H1 (cell line): ENCODE results near the gene BCO2. TPM values are rescaled to one million over a fixed set of nuclear protein-coding genes. Genes with fewer than 3 reads are reported as not detected.

ENCODE experiments used
- CTCF ChIA-PET: fragments of 300-600 bp; sonication (Branson Sonifier 250); formaldehyde crosslinking; loops from one replicate; lab custom pipeline; 2021; ENCODE audit not compliant: partially characterized antibody; lab: Charles Lee
- POLR2A ChIA-PET: fragments of 300-600 bp; sonication (Branson Sonifier 250); formaldehyde crosslinking; loops from one replicate; lab custom pipeline; 2021; ENCODE audit warnings: inconsistent platforms; ENCODE audit not compliant: partially characterized antibody; lab: Charles Lee
- DNase-seq, 2 experiments: peaks; one replicate each; pipeline versions ENCODE4 v3.0.0 to v3.0.0-alpha.2; 2010 to 2022; ENCODE audit warnings: low spot score in 2 of 2, low read depth in 1 of 2, mixed read lengths in 1 of 2
- FAIRE-seq: peaks from 2 replicates; lab custom pipeline; 2011; peaks lifted over from hg19 to GRCh38; lab: Jason Lieb, UNC
- H2AFZ ChIP-seq: 2 replicates; pipeline ENCODE4 v1.8.1; 2012; ENCODE audit warnings: low read length, inconsistent platforms
- H2AK5ac ChIP-seq: 2 replicates; pipeline ENCODE4 v1.6.1; 2013; ENCODE audit warnings: low read depth, low read length
- H2BK120ac ChIP-seq: replicated peaks from 2 replicates; pipeline ENCODE3; 2013; ENCODE audit warnings: low read depth, low read length, inconsistent platforms
- H2BK12ac ChIP-seq: 2 replicates; pipeline ENCODE4 v1.6.1; 2013; ENCODE audit warnings: low read depth, low read length
- H2BK15ac ChIP-seq: 2 replicates; pipeline ENCODE4 v1.6.1; 2013; ENCODE audit warnings: low read length
- H2BK20ac ChIP-seq: 2 replicates; pipeline ENCODE4 v1.6.1; 2013; ENCODE audit warnings: low read length
- H2BK5ac ChIP-seq: 2 replicates; pipeline ENCODE4 v1.6.1; 2013; ENCODE audit warnings: low read depth, low read length
- H3K14ac ChIP-seq: 2 replicates; pipeline ENCODE4 v1.6.1; 2013; ENCODE audit warnings: inconsistent platforms; ENCODE audit not compliant: insufficient read length
- H3K18ac ChIP-seq: 2 replicates; pipeline ENCODE4 v1.6.1; 2013; ENCODE audit warnings: low read length; ENCODE audit errors: extremely low read depth
- H3K23ac ChIP-seq: 2 replicates; pipeline ENCODE4 v1.6.1; 2013; ENCODE audit warnings: inconsistent platforms; ENCODE audit not compliant: insufficient read length
- H3K23me2 ChIP-seq: 2 replicates; pipeline ENCODE4 v1.6.1; 2013; ENCODE audit warnings: low read depth, low read length
- H3K27ac ChIP-seq: 2 replicates; pipeline ENCODE4 v1.6.1; 2011; ENCODE audit warnings: low read depth, low read length, inconsistent platforms
- H3K27me3 ChIP-seq, 4 experiments: replicated peaks in 1 of 4; 1 replicate in 1 of 4; 2 replicates in 3 of 4; pipeline versions ENCODE4 v1.6.1 to v1.8.1; 2011 to 2013; ENCODE audit warnings: low read length in 3 of 4, mild to moderate bottlenecking in 3 of 4, inconsistent platforms in 2 of 4, mixed read lengths in 2 of 4, moderate library complexity in 1 of 4; ENCODE audit not compliant: control insufficient read depth in 3 of 4, insufficient read depth in 3 of 4; ENCODE audit errors: extremely low read depth in 1 of 4
- H3K36me3 ChIP-seq, 4 experiments: 2 replicates each; pipeline versions ENCODE4 v1.6.1 to v1.8.1; 2011 to 2013; ENCODE audit warnings: mild to moderate bottlenecking in 4 of 4, low read length in 3 of 4, moderate library complexity in 2 of 4, control low read depth in 1 of 4, inconsistent platforms in 1 of 4; ENCODE audit not compliant: insufficient read depth in 4 of 4, control insufficient read depth in 2 of 4
- H3K4ac ChIP-seq: replicated peaks from 2 replicates; pipeline ENCODE3; 2013; ENCODE audit warnings: low read length, low read depth, mixed read lengths, inconsistent platforms; ENCODE audit not compliant: insufficient read length
- H3K4me1 ChIP-seq, 4 experiments: replicated peaks in 1 of 4; 1 replicate in 1 of 4; 2 replicates in 3 of 4; pipeline versions ENCODE4 v1.6.1 to v1.8.1; 2011 to 2013; ENCODE audit warnings: low read length in 3 of 4, inconsistent platforms in 2 of 4, mixed read lengths in 1 of 4; ENCODE audit not compliant: insufficient read depth in 4 of 4, control insufficient read depth in 3 of 4
- H3K4me2 ChIP-seq, 2 experiments: 2 replicates each; pipeline versions ENCODE4 v1.6.1 to v1.8.1; 2011 to 2013; ENCODE audit warnings: low read depth in 2 of 2, low read length in 2 of 2, control low read depth in 1 of 2, inconsistent platforms in 1 of 2, mild to moderate bottlenecking in 1 of 2; ENCODE audit not compliant: insufficient read depth in 1 of 2
- H3K4me3 ChIP-seq, 4 experiments: fragments of 200-600, 300-600 bp in 1 of 4; sonication (generic), shearing (Covaris generic), sonication (Bioruptor Twin) in 1 of 4; 2 replicates each; pipeline versions ENCODE4 v1.5.1 to v1.8.1; 2011 to 2016; ENCODE audit warnings: low read length in 4 of 4, low read depth in 3 of 4, control low read depth in 2 of 4, inconsistent platforms in 2 of 4, mild to moderate bottlenecking in 2 of 4, mixed read lengths in 1 of 4, moderate library complexity in 1 of 4; ENCODE audit not compliant: insufficient read depth in 2 of 4; ENCODE audit errors: extremely low read depth in 1 of 4
- H3K56ac ChIP-seq: replicated peaks from 2 replicates; pipeline ENCODE3; 2013; ENCODE audit warnings: low read depth, mild to moderate bottlenecking, mixed read lengths, low read length, inconsistent platforms; ENCODE audit not compliant: insufficient read length
- H3K79me1 ChIP-seq: 2 replicates; pipeline ENCODE4 v1.6.1; 2013; ENCODE audit warnings: low read depth, low read length, control low read depth
- H3K79me2 ChIP-seq, 2 experiments: 2 replicates each; pipeline versions ENCODE4 v1.6.1 to v1.8.1; 2012 to 2013; ENCODE audit warnings: low read length in 2 of 2, mild to moderate bottlenecking in 2 of 2, inconsistent platforms in 1 of 2; ENCODE audit not compliant: insufficient read depth in 2 of 2, control insufficient read depth in 1 of 2
- H3K9ac ChIP-seq, 4 experiments: replicated peaks in 1 of 4; 1 replicate in 1 of 4; 2 replicates in 3 of 4; pipeline versions ENCODE4 v1.6.1 to v1.8.1; 2011 to 2013; ENCODE audit warnings: low read depth in 3 of 4, low read length in 3 of 4, control low read depth in 2 of 4, mild to moderate bottlenecking in 2 of 4, moderate library complexity in 2 of 4, inconsistent platforms in 1 of 4; ENCODE audit errors: extremely low read depth in 1 of 4
- H3K9me3 ChIP-seq, 2 experiments: 2 replicates each; pipeline versions ENCODE4 v1.6.1 to v1.8.1; 2012 to 2013; ENCODE audit warnings: mild to moderate bottlenecking in 2 of 2, moderate library complexity in 2 of 2, control low read depth in 1 of 2, inconsistent platforms in 1 of 2, low read depth in 1 of 2, low read length in 1 of 2, mixed read lengths in 1 of 2; ENCODE audit not compliant: insufficient read depth in 2 of 2
- H4K20me1 ChIP-seq, 2 experiments: replicated peaks in 1 of 2; 2 replicates each; pipeline versions ENCODE3 to v1.8.1; 2011 to 2013; ENCODE audit warnings: inconsistent platforms in 2 of 2, low read length in 2 of 2, mild to moderate bottlenecking in 1 of 2; ENCODE audit not compliant: insufficient read depth in 2 of 2, control insufficient read depth in 1 of 2
- H4K5ac ChIP-seq: 2 replicates; pipeline ENCODE4 v1.6.1; 2013; ENCODE audit warnings: low read length, low read depth, mixed read lengths, inconsistent platforms; ENCODE audit not compliant: insufficient read length
- H4K8ac ChIP-seq: 2 replicates; pipeline ENCODE4 v1.8.0; 2013; ENCODE audit warnings: mild to moderate bottlenecking, moderate library complexity, low read length, inconsistent platforms; ENCODE audit not compliant: insufficient read depth; ENCODE audit errors: extremely low read depth
- H4K91ac ChIP-seq: replicated peaks from 2 replicates; pipeline ENCODE3; 2013; ENCODE audit warnings: low read length, mixed read lengths, inconsistent platforms; ENCODE audit not compliant: insufficient read length
- BACH1 ChIP-seq: IDR thresholded peaks from 2 replicates; pipeline ENCODE4 v1.6.1; 2012; ENCODE audit warnings: low read length, improper control_type of control experiment
- CHD1 ChIP-seq: IDR thresholded peaks from 2 replicates; pipeline ENCODE4 v1.6.1; 2012; ENCODE audit warnings: low read depth, low read length, improper control_type of control experiment
- JUN ChIP-seq: IDR thresholded peaks from 2 replicates; pipeline ENCODE4 v1.6.1; 2011; ENCODE audit warnings: low read depth, mild to moderate bottlenecking, improper control_type of control experiment, low read length
- KDM5A ChIP-seq: fragments of 200-600 bp; IDR thresholded peaks from 2 replicates; pipeline ENCODE4 v1.7.1; 2012; ENCODE audit warnings: mild to moderate bottlenecking, low read length, inconsistent platforms, mixed read lengths
- PHF8 ChIP-seq: fragments of 200-600 bp; sonication (generic); conservative IDR thresholded peaks from 2 replicates; pipeline ENCODE4 v1.7.1; 2012; ENCODE audit warnings: low read depth, mild to moderate bottlenecking, inconsistent platforms, low read length, moderate library complexity
- RAD21 ChIP-seq, 2 experiments: IDR thresholded peaks in 1 of 2; conservative IDR thresholded peaks in 1 of 2; 2 replicates each; pipeline ENCODE4 v1.6.1; 2011; ENCODE audit warnings: low read depth in 2 of 2, low read length in 2 of 2, improper control_type of control experiment in 1 of 2, inconsistent platforms in 1 of 2, mild to moderate bottlenecking in 1 of 2, moderate library complexity in 1 of 2
- RFX5 ChIP-seq: IDR thresholded peaks from 2 replicates; pipeline ENCODE4 v1.6.1; 2011; ENCODE audit warnings: low read depth, low read length, improper control_type of control experiment, borderline replicate concordance
- SP1 ChIP-seq: IDR thresholded peaks from 2 replicates; pipeline ENCODE4 v1.6.1; 2011; ENCODE audit warnings: low read depth, low read length
- TAF7 ChIP-seq: optimal IDR thresholded peaks from 2 replicates; pipeline ENCODE3; 2011; ENCODE audit warnings: low read depth, mild to moderate bottlenecking, inconsistent platforms, low read length, moderate library complexity, borderline replicate concordance
- TCF12 ChIP-seq: IDR thresholded peaks from 2 replicates; pipeline ENCODE4 v1.6.1; 2011; ENCODE audit warnings: low read depth, mild to moderate bottlenecking, low read length
- WGBS, 2 experiments: shearing (Covaris generic) in 1 of 2; methylation state at CpG; one replicate each; pipeline versions ENCODE4 v1.1.6 to v1.1.7; 2013 to 2015; ENCODE audit warnings: low lambda C conversion rate in 2 of 2, mixed read lengths in 2 of 2, inconsistent platforms in 1 of 2, low coverage in 1 of 2, missing lambda C conversion rate in 1 of 2; ENCODE audit not compliant: insufficient replicate concordance in 2 of 2, insufficient coverage in 1 of 2, insufficient read length in 1 of 2; ENCODE audit errors: extremely low coverage in 1 of 2, missing lambda C conversion rate in 1 of 2; 5-methylcytosine and 5-hydroxymethylcytosine counted together
- polyA plus RNA-seq, 7 experiments: library from polyadenylated mRNA; depleted of rRNA in 3 of 7; stranded (reverse) in 5 of 7; unstranded in 2 of 7; fragments of >200 nt in 5 of 7; fragments of 200-250 nt in 2 of 7; gene quantifications; 1 replicate in 5 of 7; 2 replicates in 1 of 7; 4 replicates in 1 of 7; pipeline versions ENCODE4 v1.2.1 to v1.2.3, GENCODE V29; 2011 to 2013; ENCODE audit warnings: missing spikeins in 2 of 7, mixed read lengths in 2 of 7
- total RNA-seq: library from RNA; stranded (reverse); fragmentation: NEBNext Ultra II Directional; extraction: Animal tissue kit (Norgen Biotek cat#: 25700); gene quantifications from 2 replicates; pipeline ENCODE4 v1.2.1, GENCODE V29; 2021
- TF ChIP-seq, protein P1 (sequence below), 3 experiments: IDR thresholded peaks; 1 replicate in 2 of 3; 2 replicates in 1 of 3; pipeline versions ENCODE4 v1.5.1 to v1.6.1; 2011; ENCODE audit warnings: low read length in 3 of 3, mild to moderate bottlenecking in 3 of 3, inconsistent platforms in 2 of 3, low read depth in 1 of 3, moderate library complexity in 1 of 3; ENCODE audit not compliant: insufficient read depth in 1 of 3; ENCODE audit errors: control extremely low read depth in 1 of 3

The BCO2 gene
- total and polyA plus RNA-seq, 2 of the 8 experiments (the other 6 are each of a cell fraction or from before 2014, with no cell fraction given), result 0.42 to 0.82 TPM

DNA sequence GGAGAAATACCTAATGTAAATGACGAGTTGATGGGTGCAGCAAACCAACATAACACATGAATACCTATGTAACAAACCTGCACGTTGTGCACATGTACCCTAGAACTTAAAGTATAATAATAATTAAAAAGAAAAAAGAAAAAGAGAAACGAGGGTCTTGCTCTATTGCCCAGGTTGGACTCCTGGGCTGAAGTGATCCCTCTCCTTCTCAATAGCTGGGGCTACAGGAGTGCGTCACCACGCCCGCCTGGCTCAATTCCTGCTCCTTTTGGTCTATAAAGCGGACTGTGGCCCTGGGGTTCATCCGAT, 50.4 kb downstream of the BCO2 start:
- Histone ChIP-seq H2BK120ac (no peak overlapping the region), H3K9ac (peak overlapping the region; percentile 9 to 90 (median 82); a peak in 5 of 7 replicates), H3K4me1 (no peaks in the 10 kb centered on the region; a peak in 1 of 7 replicates), H3K4me3 (peak overlapping the region; percentile 79 to 89 (median 86)), H3K79me2 (peaks cover 0 to 22% of the 10 kb centered on the region in 2 experiments; a peak in 2 of 4 replicates), H3K27me3 (0 out of 7 replicates have a peak, but pooled peaks cover 0 to 4% (median under 1%) of the 10 kb centered on the region in 4 experiments), H3K56ac (peak overlapping the region; percentile 71), H4K91ac (no peak overlapping the region), H4K8ac (peak overlapping the region; percentile 87; the same call in 1 of the 2 replicates), H3K4ac (no peak overlapping the region), H4K20me1 (no peaks in the 10 kb centered on the region), H2BK20ac (no peak overlapping the region), H4K5ac (peak overlapping the region; percentile 74), H3K23ac (no peak overlapping the region), H2BK15ac (no peak overlapping the region), H3K79me1 (no peaks in the 10 kb centered on the region; the same call in 1 of the 2 replicates), H3K36me3 (peaks cover 0 to 19% (median 9%) of the 10 kb centered on the region in 4 experiments; a peak in 4 of 8 replicates), H2AFZ (peak overlapping the region; percentile 89), H2AK5ac (no peak overlapping the region), H3K23me2 (peaks cover 8% of the 10 kb centered on the region), H3K27ac (peak overlapping the region; percentile 91; the same call in 1 of the 2 replicates), H2BK12ac (no peak overlapping the region), H3K4me2 (peak overlapping the region; percentile 90 to 98), H2BK5ac (peak overlapping the region; percentile 99), H3K18ac (no peak overlapping the region; the same call in 1 of the 2 replicates), H3K9me3 (no peaks in the 10 kb centered on the region), H3K14ac (no peak overlapping the region)
- 29% methylated on average over 6 of the region's 8 CpGs; no CpG with 5 or more reads in 1 of the 2 experiments for WGBS, 2 experiments
- POLR2A ChIA-PET, result interaction anchor here (1.2 to 1.7 kb wide), 2 partner anchors 11 to 51 kb away, joined by 4 to 5 read pairs; no protein-coding TSS in a partner anchor
- no peak for FAIRE-seq
- CTCF ChIA-PET, result interaction anchor here (1.0 to 1.9 kb wide), 3 partner anchors 48 to 1500 kb away, joined by 3 to 15 read pairs (median 3); no protein-coding TSS in a partner anchor
- no peak for DNase-seq
- no peak for TF ChIP-seq SP1
- TF ChIP-seq BACH1, result no peak
- no peak for TF ChIP-seq PHF8
- no peak for TF ChIP-seq JUN
- TF ChIP-seq, protein P1, sequence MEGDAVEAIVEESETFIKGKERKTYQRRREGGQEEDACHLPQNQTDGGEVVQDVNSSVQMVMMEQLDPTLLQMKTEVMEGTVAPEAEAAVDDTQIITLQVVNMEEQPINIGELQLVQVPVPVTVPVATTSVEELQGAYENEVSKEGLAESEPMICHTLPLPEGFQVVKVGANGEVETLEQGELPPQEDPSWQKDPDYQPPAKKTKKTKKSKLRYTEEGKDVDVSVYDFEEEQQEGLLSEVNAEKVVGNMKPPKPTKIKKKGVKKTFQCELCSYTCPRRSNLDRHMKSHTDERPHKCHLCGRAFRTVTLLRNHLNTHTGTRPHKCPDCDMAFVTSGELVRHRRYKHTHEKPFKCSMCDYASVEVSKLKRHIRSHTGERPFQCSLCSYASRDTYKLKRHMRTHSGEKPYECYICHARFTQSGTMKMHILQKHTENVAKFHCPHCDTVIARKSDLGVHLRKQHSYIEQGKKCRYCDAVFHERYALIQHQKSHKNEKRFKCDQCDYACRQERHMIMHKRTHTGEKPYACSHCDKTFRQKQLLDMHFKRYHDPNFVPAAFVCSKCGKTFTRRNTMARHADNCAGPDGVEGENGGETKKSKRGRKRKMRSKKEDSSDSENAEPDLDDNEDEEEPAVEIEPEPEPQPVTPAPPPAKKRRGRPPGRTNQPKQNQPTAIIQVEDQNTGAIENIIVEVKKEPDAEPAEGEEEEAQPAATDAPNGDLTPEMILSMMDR (IDR thresholded peaks at IDR 0.05; ENCODE audit: control extremely low read depth in 1 of 3, insufficient read depth in 1 of 3, low read depth in 1 of 3, low read length in 3 of 3), result no peak
- TF ChIP-seq TAF7, result no peak
- TF ChIP-seq RFX5, result no peak
- no peak for TF ChIP-seq KDM5A
- no peak for TF ChIP-seq CHD1
- no peak for TF ChIP-seq RAD21 (IDR thresholded peaks at IDR 0.05 in 1 of 2, conservative IDR thresholded peaks at IDR 0.05 in 1 of 2; ENCODE audit: low read depth in 2 of 2, low read length in 2 of 2)
- no peak for TF ChIP-seq TCF12
